Heart left ventricle (tissue), 16 donors: Measurements from ENCODE around the gene ZNF124. TPM values are rescaled to one million over a fixed set of nuclear protein-coding genes. Genes with fewer than 3 reads are reported as not detected.

Source experiments
- ATAC-seq, 4 donors: fragments of 200-7000 bp; cut with Tn5 transposase; one replicate each; pipeline ENCODE4 v1.9.1; 2020 to 2022; ENCODE audit warnings: moderate library complexity in 4 of 4, mild to moderate bottlenecking in 3 of 4, moderate number of reproducible peaks in 1 of 4
- DNase-seq, 5 donors: peaks; one replicate each; pipeline ENCODE4 v3.0.0-alpha.2; 2020
- H3K27ac ChIP-seq, 12 donors: fragments of 200-600 bp; sonication (generic) in 4 of 12; one replicate each; pipeline versions ENCODE4 v1.5.0 to v1.8.0; 2016 to 2022; ENCODE audit warnings: mild to moderate bottlenecking in 2 of 12
- H3K27me3 ChIP-seq, 9 donors: fragments of 200-600 bp; sonication (generic) in 2 of 9; one replicate each; pipeline versions ENCODE4 v1.5.1 to v1.8.0; 2016 to 2022; ENCODE audit warnings: mild to moderate bottlenecking in 3 of 9
- H3K36me3 ChIP-seq, 9 donors: fragments of 200-600 bp; sonication (generic) in 2 of 9; one replicate each; pipeline versions ENCODE4 v1.5.0 to v1.8.0; 2018 to 2022; ENCODE audit warnings: mild to moderate bottlenecking in 2 of 9
- H3K4me1 ChIP-seq, 12 donors: fragments of 200-600 bp; sonication (generic) in 4 of 12; one replicate each; pipeline versions ENCODE4 v1.5.0 to v1.8.0; 2016 to 2022; ENCODE audit warnings: mild to moderate bottlenecking in 3 of 12
- H3K4me3 ChIP-seq, 12 donors: fragments of 200-600 bp; sonication (generic) in 4 of 12; one replicate each; pipeline versions ENCODE4 v1.5.0 to v1.8.0; 2017 to 2022; ENCODE audit warnings: mild to moderate bottlenecking in 9 of 12, moderate library complexity in 4 of 12
- H3K9me3 ChIP-seq, 12 donors: fragments of 200-600 bp; sonication (generic) in 4 of 12; one replicate each; pipeline versions ENCODE4 v1.5.0 to v1.8.0; 2016 to 2022; ENCODE audit warnings: mild to moderate bottlenecking in 1 of 12
- POLR2A ChIP-seq, 2 donors: fragments of 450-650 bp; IDR thresholded peaks; one replicate each; pipeline ENCODE4 v1.6.1; 2017; ENCODE audit warnings: antibody characterized with exemption in 2 of 2, mild to moderate bottlenecking in 2 of 2, moderate library complexity in 2 of 2
- WGBS, 4 donors: extraction: QIAGEN DNeasy Blood & Tissue Kit in 2 of 4; methylation state at CpG; one replicate each; pipeline versions ENCODE4 v1.1.5 to v1.1.7; 2013 to 2018; 5-methylcytosine and 5-hydroxymethylcytosine counted together
- intact Hi-C, 10 donors: fragments of 100-400 bp; cut with DNase I; formaldehyde crosslinking; loops; one replicate each; pipeline versions ENCODE4 v1.11.1 to v1.14.2; 2022
- polyA plus RNA-seq, 2 donors: library from polyadenylated mRNA; stranded (reverse); fragments of 200-250 nt; gene quantifications; one replicate each; pipeline ENCODE4 v1.2.3, GENCODE V29; 2013
- total RNA-seq, 9 donors: library from RNA; depleted of rRNA in 2 of 9; stranded (reverse); fragments of >200 nt in 2 of 9; fragmentation: NEBNext Ultra II Directional in 3 of 9; extraction: Animal tissue kit (Norgen Biotek cat#: 25700) in 3 of 9; gene quantifications; one replicate each; pipeline versions ENCODE4 v1.1.0 to v1.2.4, GENCODE V29; 2016 to 2023
- TF ChIP-seq, protein P1 (sequence below), 12 donors: fragments of 200-600 bp; sonication (generic) in 4 of 12; IDR thresholded peaks; one replicate each; pipeline versions ENCODE4 v1.5.0 to v1.8.0; 2018 to 2022; ENCODE audit warnings: antibody characterized with exemption in 12 of 12, mild to moderate bottlenecking in 5 of 12
- donor health status: ischemic (EF 13 %, LVEDD 7.1; RV severe dilation, severe dysfunction).
- donor health status: healthy with polysubstance abuse.
- donor health status: DM: no; HTN: yes; CAD: no.
- donor health status: DM: no; HTN: no; CAD: no.
- donor health status: ischemic (EF 25% LVEDD 6.9; RV normal size, moderate dysfunction).
- donor health status: ischemic (EF 25% LVEDD 5.7; RV mildly dilated, moderate dysfunction).
- donor health status: healthy.
- donor health status: DM: yes; HTN: yes; CAD: no.
- donor health status: ischemic (EF 35%, LVEDD 5.7; RV mildly dilated, moderate dysfunction).
- donor health status: nonischemic (EF 11% LVEDD 7.7; RV severe dilation, severe dysfunction).
- donor health status: DM: yes; HTN: yes; CAD: no.
- donor health status: PGD.
- donor health status: ischemic (EF 29% LVEDD 5.4; RV normal size, mild dysfunction).
- donor health status: nonischemic (EF 23%, LVEDD 6.1; RV moderate dilation, normal function).

Gene ZNF124
- total and polyA plus RNA-seq, 11 donors, result 0.30 to 13.8 (median 9.9) TPM

DNA sequence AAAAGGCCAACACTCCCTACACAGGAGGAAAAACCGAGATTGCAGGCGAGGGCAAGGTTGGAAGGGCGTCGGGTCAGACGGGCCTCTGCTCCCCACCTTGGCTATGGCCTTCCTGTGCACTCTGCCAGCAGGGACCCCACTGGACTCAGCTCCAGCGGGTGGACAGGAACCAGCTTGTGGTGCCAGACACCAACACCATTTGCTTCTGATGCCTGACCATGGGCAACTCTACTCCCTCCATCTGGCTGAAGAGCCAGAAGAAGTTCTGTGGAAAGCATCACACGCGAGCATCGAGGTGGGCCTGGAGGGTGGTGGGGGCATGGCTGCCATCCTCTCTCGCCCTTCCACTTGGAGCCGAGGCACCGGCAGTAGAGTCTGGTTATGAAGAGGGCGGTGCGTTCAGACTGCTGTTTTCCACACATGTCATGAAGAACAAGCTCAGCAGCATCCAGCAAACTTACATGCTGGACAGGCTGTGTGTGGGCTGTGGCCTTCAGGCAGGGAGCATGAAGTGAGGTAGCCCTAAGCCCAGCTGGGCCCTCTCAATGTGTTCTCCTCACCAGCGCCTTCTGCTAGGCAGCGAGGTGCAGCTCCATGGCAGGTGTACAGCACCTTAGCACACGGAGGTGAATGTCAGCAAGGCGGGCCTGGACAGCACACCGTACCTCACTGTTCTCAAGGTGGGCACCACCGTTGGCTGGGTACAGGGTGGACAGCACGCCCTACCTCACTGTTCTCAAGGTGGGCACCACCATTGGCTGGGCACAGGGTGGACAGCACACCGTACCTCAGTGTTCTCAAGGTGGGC, 52.0 kb downstream of the ZNF124 start:
- DNase-seq, result no peak
- Histone ChIP-seq H3K4me3 (no peak overlapping the region), H3K36me3 (no peaks in the 10 kb centered on the region), H3K4me1 (no peaks in the 10 kb centered on the region), H3K9me3 (peaks cover 0 to 9% (median 0%) of the 10 kb centered on the region in 12 donors), H3K27me3 (no peaks in the 10 kb centered on the region), H3K27ac (no peak overlapping the region)
- peak in 1 of 4 donors; percentile 15 for ATAC-seq
- intact Hi-C loops, result loop anchor here in 2 of 10 donors (5.0 to 10.0 kb wide), 2 partner anchors 52 to 55 kb away; partner anchors contain the start of gene ZNF124 (in 2 of the 2)
- TF ChIP-seq POLR2A (IDR thresholded peaks at IDR 0.05), result no peak
- TF ChIP-seq, protein P1, sequence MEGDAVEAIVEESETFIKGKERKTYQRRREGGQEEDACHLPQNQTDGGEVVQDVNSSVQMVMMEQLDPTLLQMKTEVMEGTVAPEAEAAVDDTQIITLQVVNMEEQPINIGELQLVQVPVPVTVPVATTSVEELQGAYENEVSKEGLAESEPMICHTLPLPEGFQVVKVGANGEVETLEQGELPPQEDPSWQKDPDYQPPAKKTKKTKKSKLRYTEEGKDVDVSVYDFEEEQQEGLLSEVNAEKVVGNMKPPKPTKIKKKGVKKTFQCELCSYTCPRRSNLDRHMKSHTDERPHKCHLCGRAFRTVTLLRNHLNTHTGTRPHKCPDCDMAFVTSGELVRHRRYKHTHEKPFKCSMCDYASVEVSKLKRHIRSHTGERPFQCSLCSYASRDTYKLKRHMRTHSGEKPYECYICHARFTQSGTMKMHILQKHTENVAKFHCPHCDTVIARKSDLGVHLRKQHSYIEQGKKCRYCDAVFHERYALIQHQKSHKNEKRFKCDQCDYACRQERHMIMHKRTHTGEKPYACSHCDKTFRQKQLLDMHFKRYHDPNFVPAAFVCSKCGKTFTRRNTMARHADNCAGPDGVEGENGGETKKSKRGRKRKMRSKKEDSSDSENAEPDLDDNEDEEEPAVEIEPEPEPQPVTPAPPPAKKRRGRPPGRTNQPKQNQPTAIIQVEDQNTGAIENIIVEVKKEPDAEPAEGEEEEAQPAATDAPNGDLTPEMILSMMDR (IDR thresholded peaks at IDR 0.05), result no peak
- 85 to 95% (median 94%) methylated on average over 19 to 22 of the region's 22 CpGs for WGBS, 4 donors

DNA sequence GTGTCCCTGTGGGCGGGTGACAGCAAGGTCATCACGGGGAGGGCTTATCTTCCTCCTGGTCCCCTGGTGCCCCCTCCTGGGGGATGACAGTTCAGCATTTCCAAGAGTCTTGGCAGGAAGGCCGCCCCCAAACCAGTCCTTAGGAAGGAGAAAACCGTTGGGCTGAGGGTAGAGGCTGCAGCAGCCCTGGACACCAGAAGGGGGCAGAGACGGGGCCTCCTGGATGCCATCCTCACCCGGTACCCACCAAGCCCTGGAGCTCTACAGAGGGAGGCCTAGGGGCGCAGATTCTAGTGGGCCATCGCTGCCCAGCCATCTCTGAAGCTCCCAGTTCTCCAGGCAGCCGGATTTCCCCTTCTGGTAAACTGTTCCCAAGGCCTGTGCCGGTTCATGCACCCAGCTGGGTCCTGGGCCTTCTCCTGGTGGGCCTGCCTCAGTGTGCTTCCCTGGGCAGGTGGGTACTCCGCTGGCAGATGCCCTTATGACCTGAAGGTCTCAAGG, 52.8 kb downstream of the ZNF124 start:
- H3K36me3 ChIP-seq, result no peaks in the 10 kb centered on the region
- H3K27ac ChIP-seq, result no peak overlapping the region
- intact Hi-C loops, result no loop called here
- DNase-seq (no peak), ATAC-seq (peak in 1 of 4 donors; percentile 18)
- peaks cover 0 to 9% (median 0%) of the 10 kb centered on the region in 12 donors for H3K9me3 ChIP-seq
- WGBS, 4 donors, result 60 to 76% (median 71%) methylated on average over 8 to 11 of the region's 11 CpGs
- no peak overlapping the region for H3K4me3 ChIP-seq
- no peaks in the 10 kb centered on the region for H3K27me3 ChIP-seq
- TF ChIP-seq, protein P1 (IDR thresholded peaks at IDR 0.05), result peak in 1 of 12 donors; percentile 8
- TF ChIP-seq POLR2A (IDR thresholded peaks at IDR 0.05), result no peak
- H3K4me1 ChIP-seq, result no peaks in the 10 kb centered on the region

DNA sequence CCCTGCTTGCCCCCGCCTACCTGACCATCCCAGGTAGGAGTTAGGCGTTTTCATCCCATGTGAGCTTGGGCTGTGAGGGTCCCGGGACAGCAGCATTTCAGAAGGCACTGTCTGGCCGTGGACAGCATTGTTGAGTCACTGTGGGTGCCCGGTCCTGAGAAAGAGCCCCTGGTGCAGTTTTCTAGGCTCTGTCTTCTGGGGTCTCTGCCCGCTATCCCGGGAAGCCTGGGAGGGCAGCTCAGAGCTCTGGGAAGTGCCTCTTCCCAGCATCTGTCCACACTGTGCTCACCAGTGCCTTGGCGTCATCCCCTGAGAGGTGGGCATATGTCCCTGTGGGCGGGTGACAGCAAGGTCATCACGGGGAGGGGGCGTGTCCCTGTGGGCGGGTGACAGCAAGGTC, 56.3 kb downstream of the ZNF124 start:
- Histone ChIP-seq H3K9me3 (no peaks in the 10 kb centered on the region), H3K27me3 (peaks cover 0 to 15% (median 0%) of the 10 kb centered on the region in 9 donors), H3K4me3 (no peak overlapping the region), H3K27ac (no peak overlapping the region), H3K4me1 (peaks cover 0 to 24% (median 10%) of the 10 kb centered on the region in 12 donors), H3K36me3 (no peaks in the 10 kb centered on the region)
- WGBS, 4 donors, result 69 to 95% (median 90%) methylated on average over 7 to 12 of the region's 12 CpGs
- TF ChIP-seq POLR2A (IDR thresholded peaks at IDR 0.05), result no peak
- TF ChIP-seq, protein P1 (IDR thresholded peaks at IDR 0.05), result no peak
- DNase-seq (no peak), ATAC-seq (no peak)
- intact Hi-C loops, result no loop called here

DNA sequence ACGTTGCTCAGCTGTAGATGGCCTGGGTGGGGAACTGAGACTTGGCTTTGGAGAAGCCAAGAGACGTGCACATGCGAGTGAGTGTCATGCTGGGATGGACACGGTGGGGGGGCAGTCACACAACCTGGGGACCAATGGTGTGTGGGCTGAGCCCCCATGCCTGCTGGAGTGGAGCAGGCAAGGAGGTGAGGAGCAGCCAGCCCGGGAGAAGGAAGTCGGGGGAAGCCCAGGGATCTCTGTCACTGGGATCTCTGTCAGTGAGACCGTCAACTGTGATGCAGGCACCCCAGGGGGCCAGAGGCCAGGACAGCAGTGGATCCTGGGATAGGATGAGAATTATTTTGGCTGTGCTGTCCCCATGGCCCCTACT, 56.7 kb downstream of the ZNF124 start:
- no peaks in the 10 kb centered on the region for H3K9me3 ChIP-seq
- no peaks in the 10 kb centered on the region for H3K36me3 ChIP-seq
- H3K4me3 ChIP-seq, result no peak overlapping the region
- peaks cover 0 to 26% (median 11%) of the 10 kb centered on the region in 12 donors for H3K4me1 ChIP-seq
- TF ChIP-seq POLR2A (IDR thresholded peaks at IDR 0.05), result no peak
- TF ChIP-seq, protein P1 (IDR thresholded peaks at IDR 0.05), result no peak
- DNase-seq (no peak), ATAC-seq (no peak)
- peaks cover 0 to 16% (median 0%) of the 10 kb centered on the region in 9 donors for H3K27me3 ChIP-seq
- intact Hi-C loops, result no loop called here
- no peak overlapping the region for H3K27ac ChIP-seq
- WGBS, 4 donors, result 60 to 78% (median 74%) methylated on average over 7 of the region's 7 CpGs
